Activated CD4-positive, alpha-beta T cell treated with anti-CD3 and anti-CD28 coated beads for 36 hours (primary cell): Measurements from ENCODE around the gene DCANP1. TPM values are rescaled to one million over a fixed set of nuclear protein-coding genes. Genes with fewer than 3 reads are reported as not detected.

Experiments used
- total RNA-seq, 2 experiments: library from RNA; stranded (reverse); gene quantifications; one replicate each; pipeline ENCODE4 v1.2.3, GENCODE V29; 2021

Gene DCANP1
- total RNA-seq, 2 experiments from 2014 or later: not detected

Other genes starting within 250 kb of the DCANP1 start
- gene MACROH2A1, start 48.1 kb downstream of the DCANP1 start, total RNA-seq: 100 to 1,000 TPM; 159 to 190 TPM
- not detected for gene TIFAB, start 5.0 kb upstream of the DCANP1 start, total RNA-seq
- gene NEUROG1, start 88.6 kb upstream of the DCANP1 start, total RNA-seq: not detected
- not detected for gene CXCL14, start 131.6 kb upstream of the DCANP1 start, total RNA-seq